ENCODE measurements around the gene FGFBP3. TPM values are rescaled to one million over a fixed set of nuclear protein-coding genes. Genes with fewer than 3 reads are reported as not detected.

FGFBP3 gene
- total and polyA plus RNA-seq, 2 donors (not counting 3 experiments of a cell fraction or from before 2014, with no cell fraction given) = 0.11 to 0.38 TPM

DNA sequence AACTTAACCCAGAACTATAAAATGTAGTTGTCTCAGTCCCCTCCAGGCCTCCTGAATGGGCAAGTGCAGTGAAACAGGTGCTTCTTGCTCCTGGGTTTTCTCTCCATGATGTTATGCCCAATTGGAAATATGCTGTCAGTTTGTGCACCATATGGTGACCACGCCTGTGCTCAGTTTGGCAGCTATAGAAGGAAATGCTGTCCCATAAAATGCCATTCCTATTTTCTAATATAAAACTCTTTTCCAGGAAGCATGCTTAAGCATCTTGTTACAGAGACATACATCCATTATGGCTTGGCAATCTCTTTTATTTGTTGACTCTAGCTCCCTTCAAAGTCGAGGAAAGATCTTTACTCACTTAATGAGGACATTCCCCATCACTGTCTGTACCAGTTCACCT lies 45.2 kb downstream of the FGFBP3 start:
- Histone ChIP-seq H3K27me3 (ENCODE audit: control insufficient read depth in 2 of 2, insufficient read depth in 2 of 2, low read length in 2 of 2) (no peaks in the 10 kb centered on the region), H4K20me1 (replicated peaks; ENCODE audit: control insufficient read depth, extremely low read depth, insufficient read depth, low read length) (no peaks in the 10 kb centered on the region), H3K4me2 (ENCODE audit: insufficient read depth, low read length) (no peak overlapping the region), H3K9ac (replicated peaks; ENCODE audit: extremely low read depth, insufficient read depth, low read length) (no peak overlapping the region), H3K4me1 (ENCODE audit: control insufficient read depth, extremely low read depth, insufficient read depth, low read length) (no peaks in the 10 kb centered on the region), H3K4me3 (replicated peaks in 1 of 3; ENCODE audit: insufficient read depth in 1 of 3, low read depth in 1 of 3, low read length in 3 of 3) (no peak overlapping the region), H3K36me3 (ENCODE audit: control insufficient read depth in 2 of 2, extremely low read depth in 1 of 2, insufficient read depth in 2 of 2, low read length in 2 of 2) (peaks cover 4 to 15% of the 10 kb centered on the region in 2 experiments), H3K79me2 (ENCODE audit: control insufficient read depth, insufficient read depth, low read length) (no peaks in the 10 kb centered on the region), H3K27ac (ENCODE audit: insufficient read depth, low read depth, low read length) (no peak overlapping the region), H3K9me3 (replicated peaks; ENCODE audit: control insufficient read depth, insufficient read depth, low read length) (no peaks in the 10 kb centered on the region), H2AFZ (ENCODE audit: low read depth, low read length) (no peak overlapping the region), H3K9me1 (replicated peaks; ENCODE audit: control insufficient read depth, extremely low read depth, insufficient read depth, low read length) (no peaks in the 10 kb centered on the region)
- intact Hi-C loops (cut with micrococcal nuclease) = no loop called here
- FAIRE-seq (no peak), DNase-seq (ENCODE audit: low read depth, low spot score) (no peak)
- TF ChIP-seq JUN (IDR thresholded peaks at IDR 0.05; ENCODE audit: borderline replicate concordance, insufficient read depth, insufficient read length, low read depth) (no peak), EZH2 (IDR thresholded peaks at IDR 0.05; ENCODE audit: borderline replicate concordance, low read depth, low read length, severe bottlenecking) (no peak), FOS (IDR thresholded peaks at IDR 0.05; ENCODE audit: borderline replicate concordance, insufficient read depth, low read length) (no peak), MAX (IDR thresholded peaks at IDR 0.05; ENCODE audit: insufficient read depth, insufficient read length) (no peak), CTCF (IDR thresholded peaks at IDR 0.05; ENCODE audit: extremely low read depth in 1 of 2, insufficient read depth in 1 of 2, low read depth in 1 of 2, low read length in 2 of 2) (no peak), MYC (IDR thresholded peaks at IDR 0.05; ENCODE audit: low read depth, low read length) (no peak), POLR2A (IDR thresholded peaks at IDR 0.05; ENCODE audit: low read depth, low read length) (no peak)
- dilution Hi-C loops (cut with MboI; ENCODE audit: extremely low pct_ligation_motif_present, low sequenced_read_pairs) = no loop called here
- POLR2A ChIA-PET = no interaction called here
- no TSS peak for BruUV-seq (replicated peaks)
- CTCF ChIA-PET = interaction anchor here (1.2 to 2.4 kb wide), 3 partner anchors 12 to 49 kb away, joined by 3 to 11 read pairs (median 4); no protein-coding TSS in a partner anchor

Data from endothelial cell of umbilical vein (primary cell).